H1 (cell line): ENCODE data around the gene WIPF1. TPM values are rescaled to one million over a fixed set of nuclear protein-coding genes. Genes with fewer than 3 reads are reported as not detected.

Experiments
- CTCF ChIA-PET: fragments of 300-600 bp; sonication (Branson Sonifier 250); formaldehyde crosslinking; loops from one replicate; lab custom pipeline; 2021; ENCODE audit not compliant: partially characterized antibody; lab: Charles Lee
- POLR2A ChIA-PET: fragments of 300-600 bp; sonication (Branson Sonifier 250); formaldehyde crosslinking; loops from one replicate; lab custom pipeline; 2021; ENCODE audit warnings: inconsistent platforms; ENCODE audit not compliant: partially characterized antibody; lab: Charles Lee
- DNase-seq, 2 experiments: peaks; one replicate each; pipeline versions ENCODE4 v3.0.0 to v3.0.0-alpha.2; 2010 to 2022; ENCODE audit warnings: low spot score in 2 of 2, low read depth in 1 of 2, mixed read lengths in 1 of 2
- FAIRE-seq: peaks from 2 replicates; lab custom pipeline; 2011; peaks lifted over from hg19 to GRCh38; lab: Jason Lieb, UNC
- H2AFZ ChIP-seq: 2 replicates; pipeline ENCODE4 v1.8.1; 2012; ENCODE audit warnings: low read length, inconsistent platforms
- H2AK5ac ChIP-seq: 2 replicates; pipeline ENCODE4 v1.6.1; 2013; ENCODE audit warnings: low read depth, low read length
- H2BK120ac ChIP-seq: replicated peaks from 2 replicates; pipeline ENCODE3; 2013; ENCODE audit warnings: low read depth, low read length, inconsistent platforms
- H2BK12ac ChIP-seq: 2 replicates; pipeline ENCODE4 v1.6.1; 2013; ENCODE audit warnings: low read depth, low read length
- H2BK15ac ChIP-seq: 2 replicates; pipeline ENCODE4 v1.6.1; 2013; ENCODE audit warnings: low read length
- H2BK20ac ChIP-seq: 2 replicates; pipeline ENCODE4 v1.6.1; 2013; ENCODE audit warnings: low read length
- H2BK5ac ChIP-seq: 2 replicates; pipeline ENCODE4 v1.6.1; 2013; ENCODE audit warnings: low read depth, low read length
- H3K14ac ChIP-seq: 2 replicates; pipeline ENCODE4 v1.6.1; 2013; ENCODE audit warnings: inconsistent platforms; ENCODE audit not compliant: insufficient read length
- H3K18ac ChIP-seq: 2 replicates; pipeline ENCODE4 v1.6.1; 2013; ENCODE audit warnings: low read length; ENCODE audit errors: extremely low read depth
- H3K23ac ChIP-seq: 2 replicates; pipeline ENCODE4 v1.6.1; 2013; ENCODE audit warnings: inconsistent platforms; ENCODE audit not compliant: insufficient read length
- H3K23me2 ChIP-seq: 2 replicates; pipeline ENCODE4 v1.6.1; 2013; ENCODE audit warnings: low read depth, low read length
- H3K27ac ChIP-seq: 2 replicates; pipeline ENCODE4 v1.6.1; 2011; ENCODE audit warnings: low read depth, low read length, inconsistent platforms
- H3K27me3 ChIP-seq, 4 experiments: replicated peaks in 1 of 4; 1 replicate in 1 of 4; 2 replicates in 3 of 4; pipeline versions ENCODE4 v1.6.1 to v1.8.1; 2011 to 2013; ENCODE audit warnings: low read length in 3 of 4, mild to moderate bottlenecking in 3 of 4, inconsistent platforms in 2 of 4, mixed read lengths in 2 of 4, moderate library complexity in 1 of 4; ENCODE audit not compliant: control insufficient read depth in 3 of 4, insufficient read depth in 3 of 4; ENCODE audit errors: extremely low read depth in 1 of 4
- H3K36me3 ChIP-seq, 4 experiments: 2 replicates each; pipeline versions ENCODE4 v1.6.1 to v1.8.1; 2011 to 2013; ENCODE audit warnings: mild to moderate bottlenecking in 4 of 4, low read length in 3 of 4, moderate library complexity in 2 of 4, control low read depth in 1 of 4, inconsistent platforms in 1 of 4; ENCODE audit not compliant: insufficient read depth in 4 of 4, control insufficient read depth in 2 of 4
- H3K4ac ChIP-seq: replicated peaks from 2 replicates; pipeline ENCODE3; 2013; ENCODE audit warnings: low read length, low read depth, mixed read lengths, inconsistent platforms; ENCODE audit not compliant: insufficient read length
- H3K4me1 ChIP-seq, 4 experiments: replicated peaks in 1 of 4; 1 replicate in 1 of 4; 2 replicates in 3 of 4; pipeline versions ENCODE4 v1.6.1 to v1.8.1; 2011 to 2013; ENCODE audit warnings: low read length in 3 of 4, inconsistent platforms in 2 of 4, mixed read lengths in 1 of 4; ENCODE audit not compliant: insufficient read depth in 4 of 4, control insufficient read depth in 3 of 4
- H3K4me2 ChIP-seq, 2 experiments: 2 replicates each; pipeline versions ENCODE4 v1.6.1 to v1.8.1; 2011 to 2013; ENCODE audit warnings: low read depth in 2 of 2, low read length in 2 of 2, control low read depth in 1 of 2, inconsistent platforms in 1 of 2, mild to moderate bottlenecking in 1 of 2; ENCODE audit not compliant: insufficient read depth in 1 of 2
- H3K4me3 ChIP-seq, 4 experiments: fragments of 200-600, 300-600 bp in 1 of 4; sonication (generic), shearing (Covaris generic), sonication (Bioruptor Twin) in 1 of 4; 2 replicates each; pipeline versions ENCODE4 v1.5.1 to v1.8.1; 2011 to 2016; ENCODE audit warnings: low read length in 4 of 4, low read depth in 3 of 4, control low read depth in 2 of 4, inconsistent platforms in 2 of 4, mild to moderate bottlenecking in 2 of 4, mixed read lengths in 1 of 4, moderate library complexity in 1 of 4; ENCODE audit not compliant: insufficient read depth in 2 of 4; ENCODE audit errors: extremely low read depth in 1 of 4
- H3K56ac ChIP-seq: replicated peaks from 2 replicates; pipeline ENCODE3; 2013; ENCODE audit warnings: low read depth, mild to moderate bottlenecking, mixed read lengths, low read length, inconsistent platforms; ENCODE audit not compliant: insufficient read length
- H3K79me1 ChIP-seq: 2 replicates; pipeline ENCODE4 v1.6.1; 2013; ENCODE audit warnings: low read depth, low read length, control low read depth
- H3K79me2 ChIP-seq, 2 experiments: 2 replicates each; pipeline versions ENCODE4 v1.6.1 to v1.8.1; 2012 to 2013; ENCODE audit warnings: low read length in 2 of 2, mild to moderate bottlenecking in 2 of 2, inconsistent platforms in 1 of 2; ENCODE audit not compliant: insufficient read depth in 2 of 2, control insufficient read depth in 1 of 2
- H3K9ac ChIP-seq, 4 experiments: replicated peaks in 1 of 4; 1 replicate in 1 of 4; 2 replicates in 3 of 4; pipeline versions ENCODE4 v1.6.1 to v1.8.1; 2011 to 2013; ENCODE audit warnings: low read depth in 3 of 4, low read length in 3 of 4, control low read depth in 2 of 4, mild to moderate bottlenecking in 2 of 4, moderate library complexity in 2 of 4, inconsistent platforms in 1 of 4; ENCODE audit errors: extremely low read depth in 1 of 4
- H3K9me3 ChIP-seq, 2 experiments: 2 replicates each; pipeline versions ENCODE4 v1.6.1 to v1.8.1; 2012 to 2013; ENCODE audit warnings: mild to moderate bottlenecking in 2 of 2, moderate library complexity in 2 of 2, control low read depth in 1 of 2, inconsistent platforms in 1 of 2, low read depth in 1 of 2, low read length in 1 of 2, mixed read lengths in 1 of 2; ENCODE audit not compliant: insufficient read depth in 2 of 2
- H4K20me1 ChIP-seq, 2 experiments: replicated peaks in 1 of 2; 2 replicates each; pipeline versions ENCODE3 to v1.8.1; 2011 to 2013; ENCODE audit warnings: inconsistent platforms in 2 of 2, low read length in 2 of 2, mild to moderate bottlenecking in 1 of 2; ENCODE audit not compliant: insufficient read depth in 2 of 2, control insufficient read depth in 1 of 2
- H4K5ac ChIP-seq: 2 replicates; pipeline ENCODE4 v1.6.1; 2013; ENCODE audit warnings: low read length, low read depth, mixed read lengths, inconsistent platforms; ENCODE audit not compliant: insufficient read length
- H4K8ac ChIP-seq: 2 replicates; pipeline ENCODE4 v1.8.0; 2013; ENCODE audit warnings: mild to moderate bottlenecking, moderate library complexity, low read length, inconsistent platforms; ENCODE audit not compliant: insufficient read depth; ENCODE audit errors: extremely low read depth
- H4K91ac ChIP-seq: replicated peaks from 2 replicates; pipeline ENCODE3; 2013; ENCODE audit warnings: low read length, mixed read lengths, inconsistent platforms; ENCODE audit not compliant: insufficient read length
- CBX8 ChIP-seq: fragments of 300-800, 300-1000 bp; sonication (generic); IDR thresholded peaks from 2 replicates; pipeline ENCODE4 v1.7.1; 2016; ENCODE audit warnings: low read depth, low read length, borderline replicate concordance
- CHD1 ChIP-seq: IDR thresholded peaks from 2 replicates; pipeline ENCODE4 v1.6.1; 2012; ENCODE audit warnings: low read depth, low read length, improper control_type of control experiment
- CREB1 ChIP-seq: IDR thresholded peaks from 2 replicates; pipeline ENCODE4 v1.6.1; 2012; ENCODE audit warnings: inconsistent platforms
- HDAC2 ChIP-seq, 2 experiments: fragments of 300-600 bp in 1 of 2; sonication (generic) in 1 of 2; IDR thresholded peaks; 2 replicates each; pipeline ENCODE4 v1.6.1; 2011 to 2012; ENCODE audit warnings: low read depth in 2 of 2, low read length in 2 of 2, mild to moderate bottlenecking in 2 of 2, moderate library complexity in 2 of 2, borderline replicate concordance in 1 of 2, inconsistent platforms in 1 of 2
- JUN ChIP-seq: IDR thresholded peaks from 2 replicates; pipeline ENCODE4 v1.6.1; 2011; ENCODE audit warnings: low read depth, mild to moderate bottlenecking, improper control_type of control experiment, low read length
- PHF8 ChIP-seq: fragments of 200-600 bp; sonication (generic); conservative IDR thresholded peaks from 2 replicates; pipeline ENCODE4 v1.7.1; 2012; ENCODE audit warnings: low read depth, mild to moderate bottlenecking, inconsistent platforms, low read length, moderate library complexity
- RAD21 ChIP-seq, 2 experiments: IDR thresholded peaks in 1 of 2; conservative IDR thresholded peaks in 1 of 2; 2 replicates each; pipeline ENCODE4 v1.6.1; 2011; ENCODE audit warnings: low read depth in 2 of 2, low read length in 2 of 2, improper control_type of control experiment in 1 of 2, inconsistent platforms in 1 of 2, mild to moderate bottlenecking in 1 of 2, moderate library complexity in 1 of 2
- SP1 ChIP-seq: IDR thresholded peaks from 2 replicates; pipeline ENCODE4 v1.6.1; 2011; ENCODE audit warnings: low read depth, low read length
- SP2 ChIP-seq: IDR thresholded peaks from 2 replicates; pipeline ENCODE4 v1.6.1; 2012; ENCODE audit warnings: mild to moderate bottlenecking, low read length, inconsistent platforms
- SP4 ChIP-seq: IDR thresholded peaks from 2 replicates; pipeline ENCODE4 v1.6.1; 2012; ENCODE audit warnings: low read length, inconsistent platforms
- SUZ12 ChIP-seq: fragments of 200-600 bp; sonication (generic); IDR thresholded peaks from 2 replicates; pipeline ENCODE4 v1.6.1; 2012; ENCODE audit warnings: mild to moderate bottlenecking, inconsistent platforms, low read length, moderate library complexity, mixed read lengths
- WGBS, 2 experiments: shearing (Covaris generic) in 1 of 2; methylation state at CpG; one replicate each; pipeline versions ENCODE4 v1.1.6 to v1.1.7; 2013 to 2015; ENCODE audit warnings: low lambda C conversion rate in 2 of 2, mixed read lengths in 2 of 2, inconsistent platforms in 1 of 2, low coverage in 1 of 2, missing lambda C conversion rate in 1 of 2; ENCODE audit not compliant: insufficient replicate concordance in 2 of 2, insufficient coverage in 1 of 2, insufficient read length in 1 of 2; ENCODE audit errors: extremely low coverage in 1 of 2, missing lambda C conversion rate in 1 of 2; 5-methylcytosine and 5-hydroxymethylcytosine counted together
- polyA plus RNA-seq, 7 experiments: library from polyadenylated mRNA; depleted of rRNA in 3 of 7; stranded (reverse) in 5 of 7; unstranded in 2 of 7; fragments of >200 nt in 5 of 7; fragments of 200-250 nt in 2 of 7; gene quantifications; 1 replicate in 5 of 7; 2 replicates in 1 of 7; 4 replicates in 1 of 7; pipeline versions ENCODE4 v1.2.1 to v1.2.3, GENCODE V29; 2011 to 2013; ENCODE audit warnings: missing spikeins in 2 of 7, mixed read lengths in 2 of 7
- total RNA-seq: library from RNA; stranded (reverse); fragmentation: NEBNext Ultra II Directional; extraction: Animal tissue kit (Norgen Biotek cat#: 25700); gene quantifications from 2 replicates; pipeline ENCODE4 v1.2.1, GENCODE V29; 2021

Gene WIPF1
- total and polyA plus RNA-seq, 2 of the 8 experiments (the other 6 are each of a cell fraction or from before 2014, with no cell fraction given), result 4.7 to 5.2 TPM

DNA sequence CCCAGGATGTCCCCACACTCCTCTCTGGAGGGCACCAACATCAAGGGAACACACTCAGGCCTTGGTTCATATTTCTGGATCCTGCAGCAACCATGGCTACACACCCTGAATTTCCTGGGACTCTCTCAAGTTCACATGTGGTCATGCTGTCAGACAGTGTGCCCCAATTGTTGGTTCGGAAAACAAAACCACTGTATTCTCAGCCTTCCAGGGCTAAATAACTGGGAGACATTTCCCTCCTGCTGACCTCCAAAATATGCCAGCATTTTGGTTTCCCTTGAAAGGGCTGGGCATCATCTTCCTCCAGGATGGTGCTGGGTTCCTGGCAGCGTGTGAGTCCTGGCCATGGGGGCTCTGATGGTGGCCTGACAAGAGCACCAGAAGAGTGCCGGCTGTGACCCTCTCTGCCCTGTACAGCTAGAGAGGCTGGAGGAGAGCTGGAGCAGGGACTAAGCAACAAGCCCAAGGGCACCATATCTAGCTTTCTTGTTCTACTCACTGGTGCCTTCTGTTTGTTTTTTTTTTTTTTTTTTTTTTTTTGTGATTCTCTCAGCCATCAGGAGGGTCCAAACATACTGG lies 37.5 kb upstream of the WIPF1 start:
- Histone ChIP-seq H4K5ac (no peak overlapping the region), H2AK5ac (no peak overlapping the region), H4K20me1 (no peaks in the 10 kb centered on the region), H2AFZ (no peak overlapping the region), H3K14ac (no peak overlapping the region), H3K18ac (no peak overlapping the region), H3K9ac (no peak overlapping the region), H3K23me2 (no peaks in the 10 kb centered on the region), H3K4me3 (no peak overlapping the region), H2BK20ac (no peak overlapping the region), H3K36me3 (no peaks in the 10 kb centered on the region), H3K27me3 (no peaks in the 10 kb centered on the region), H2BK5ac (no peak overlapping the region), H3K79me1 (no peaks in the 10 kb centered on the region), H3K56ac (no peak overlapping the region), H2BK15ac (no peak overlapping the region), H2BK120ac (no peak overlapping the region), H3K23ac (no peak overlapping the region)
- 91% methylated on average over 3 of the region's 3 CpGs; no CpG with 5 or more reads in 1 of the 2 experiments for WGBS, 2 experiments
- POLR2A ChIA-PET, result no interaction called here
- TF ChIP-seq CHD1 (no peak), SP2 (no peak), SP4 (no peak), CBX8 (no peak), JUN (no peak), PHF8 (no peak), CREB1 (no peak), SUZ12 (no peak), SP1 (no peak), RAD21 (IDR thresholded peaks at IDR 0.05 in 1 of 2, conservative IDR thresholded peaks at IDR 0.05 in 1 of 2; ENCODE audit: low read depth in 2 of 2, low read length in 2 of 2) (no peak), HDAC2 (IDR thresholded peaks at IDR 0.05; ENCODE audit: borderline replicate concordance in 1 of 2, low read depth in 2 of 2, low read length in 2 of 2) (no peak)
- TF ChIP-seq, all 59 proteins: peak for 0
- H3K4me1 ChIP-seq, result no peaks in the 10 kb centered on the region
- H3K79me2 ChIP-seq, result no peaks in the 10 kb centered on the region
- H3K4ac ChIP-seq, result no peak overlapping the region
- H3K27ac ChIP-seq, result no peak overlapping the region
- FAIRE-seq, result no peak
- no peak overlapping the region for H4K91ac ChIP-seq
- H3K9me3 ChIP-seq, result no peaks in the 10 kb centered on the region
- no peak overlapping the region for H3K4me2 ChIP-seq
- DNase-seq, result no peak
- no peak overlapping the region for H4K8ac ChIP-seq
- H2BK12ac ChIP-seq, result no peak overlapping the region
- CTCF ChIA-PET, result interaction anchor here (1.1 kb wide), 1 partner anchor 40 kb away, joined by 5 read pairs; no protein-coding TSS in a partner anchor
